ENCODE results near the gene PPTC7. TPM values are rescaled to one million over a fixed set of nuclear protein-coding genes. Genes with fewer than 3 reads are reported as not detected.
"Not testable (repeated sequence)": the region's sequence is repeated elsewhere in the genome, so short reads cannot be mapped to it uniquely, and the experiment has no call there.

Gene PPTC7
- total RNA-seq, 1 donor: 15.9 TPM

DNA sequence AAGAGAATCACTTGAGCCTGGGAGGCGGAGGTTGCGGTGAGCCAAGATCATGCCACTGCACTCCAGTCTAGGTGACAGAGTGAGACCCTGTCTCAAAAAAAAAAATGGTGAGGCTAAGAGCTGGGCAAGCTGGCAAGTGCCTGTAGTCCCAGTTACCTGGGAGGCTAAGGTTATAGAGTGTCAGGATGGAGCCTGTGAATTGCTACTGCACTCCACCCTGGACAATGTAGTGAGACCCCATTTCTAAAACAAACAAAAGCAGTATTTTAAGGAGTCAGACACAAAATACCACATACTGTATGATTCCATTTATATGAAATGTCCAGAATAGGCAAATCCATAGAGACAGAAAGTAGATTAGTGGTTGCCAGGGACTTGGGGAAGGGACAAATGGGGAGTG, 4.0 kb upstream of the PPTC7 start:
- not testable (repeated sequence) for DNase-seq (ENCODE audit: low read depth in 2 of 3, low spot score in 2 of 3)

GRCh38 chr12:110585231-110585799, 2.2 kb upstream of the PPTC7 start:
- peak in 2 of 3 donors; percentile 63 to 74 for DNase-seq (ENCODE audit: low read depth in 2 of 3, low spot score in 2 of 3)

DNA sequence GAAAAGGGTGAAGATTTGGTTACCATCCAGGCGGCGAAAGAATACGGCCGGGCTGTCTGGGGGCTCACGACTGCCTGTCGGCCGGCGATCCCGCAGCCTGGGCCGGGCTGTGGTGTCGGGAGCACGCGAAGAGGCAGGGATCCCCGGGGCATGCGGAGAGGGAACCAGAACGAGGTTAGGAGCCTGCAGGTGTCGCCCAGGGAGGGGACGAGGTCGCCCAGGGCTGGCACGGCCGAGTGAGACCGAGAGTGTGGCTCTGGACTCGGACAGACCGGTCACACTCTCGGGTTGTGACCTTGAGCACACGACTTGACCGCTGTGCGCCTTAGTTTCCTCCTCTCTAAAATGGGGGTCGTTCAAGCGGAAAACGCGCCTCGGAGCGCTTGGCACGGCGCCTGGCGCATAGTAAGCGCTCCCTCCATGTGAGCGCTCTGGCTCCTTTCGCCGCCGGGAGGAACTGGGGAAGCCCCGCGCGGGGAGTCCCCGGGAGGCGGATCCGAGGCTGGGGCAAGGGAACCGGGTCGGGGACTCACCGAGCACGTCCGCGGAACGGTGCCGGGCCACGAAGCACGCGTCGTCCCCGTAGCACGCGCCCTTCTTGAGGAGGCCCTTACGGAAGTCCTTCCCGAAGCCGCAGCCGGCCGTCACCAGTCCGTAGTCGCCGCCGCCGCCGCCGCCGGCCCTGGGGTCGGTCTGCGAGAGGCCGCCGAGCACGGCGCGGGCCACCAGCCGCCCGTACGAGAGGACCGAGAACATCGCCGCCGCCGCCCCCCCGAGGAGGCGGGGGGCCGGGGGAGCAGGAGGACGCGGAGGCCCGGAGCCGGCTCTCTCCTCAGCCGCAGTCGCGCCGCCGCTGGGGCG, 612 bp downstream of the PPTC7 start:
- DNase-seq (ENCODE audit: low read depth in 2 of 3, low spot score in 2 of 3): peak; percentile 55 to 74 (median 68)

GRCh38 chr12:110581931-110582275, 1.2 kb downstream of the PPTC7 start:
- DNase-seq (ENCODE audit: low read depth in 2 of 3, low spot score in 2 of 3): no peak

- no peak for DNase-seq (ENCODE audit: low read depth in 2 of 3, low spot score in 2 of 3)
Observed at GRCh38 chr12:110579535-110580253, 3.4 kb downstream of the PPTC7 start.

- DNase-seq (ENCODE audit: low read depth in 2 of 3, low spot score in 2 of 3): no peak
Observed at GRCh38 chr12:110578694-110579534, 4.2 kb downstream of the PPTC7 start.

DNA sequence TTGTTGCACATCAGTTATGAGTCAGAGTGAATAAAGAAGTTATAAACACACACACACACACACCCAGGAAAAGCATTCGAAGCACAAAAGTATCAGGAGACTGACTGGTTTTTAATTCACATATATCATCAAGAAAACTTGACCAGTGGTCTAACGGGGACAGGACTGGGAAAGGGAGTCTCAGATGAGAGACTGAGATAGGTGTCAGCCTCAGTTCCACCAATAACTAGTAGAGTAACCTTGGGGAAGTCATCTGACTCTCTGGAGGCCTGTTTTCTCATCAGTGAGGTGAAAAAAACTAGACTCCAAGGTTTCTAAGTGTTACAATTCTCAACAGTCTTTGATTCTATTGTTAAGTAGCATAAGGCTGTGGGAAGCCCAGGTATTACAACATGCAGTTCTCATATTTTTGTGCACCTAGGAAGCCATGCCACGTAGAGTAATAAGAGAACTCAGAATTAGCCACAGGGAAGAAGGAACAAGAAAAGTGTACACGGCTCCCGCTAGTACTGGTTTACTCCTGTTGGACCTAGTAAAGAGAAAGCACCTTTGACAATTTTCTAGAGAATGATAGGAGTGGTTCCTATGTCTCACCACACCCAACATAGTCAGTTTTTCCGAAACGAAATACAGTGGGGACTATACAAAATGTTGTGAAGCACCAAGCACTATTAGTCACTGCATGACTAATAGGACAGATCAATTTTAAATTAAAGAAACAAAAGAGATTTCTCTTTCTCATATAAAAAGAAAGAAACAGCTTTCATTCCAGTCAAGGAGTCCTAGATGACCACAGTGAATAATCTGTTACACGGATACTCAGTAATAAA, 5.0 kb downstream of the PPTC7 start:
- DNase-seq (ENCODE audit: low read depth in 2 of 3, low spot score in 2 of 3): no peak

GRCh38 chr12:110576504-110576903, 6.6 kb downstream of the PPTC7 start:
- DNase-seq (ENCODE audit: low read depth in 2 of 3, low spot score in 2 of 3): no peak

DNA sequence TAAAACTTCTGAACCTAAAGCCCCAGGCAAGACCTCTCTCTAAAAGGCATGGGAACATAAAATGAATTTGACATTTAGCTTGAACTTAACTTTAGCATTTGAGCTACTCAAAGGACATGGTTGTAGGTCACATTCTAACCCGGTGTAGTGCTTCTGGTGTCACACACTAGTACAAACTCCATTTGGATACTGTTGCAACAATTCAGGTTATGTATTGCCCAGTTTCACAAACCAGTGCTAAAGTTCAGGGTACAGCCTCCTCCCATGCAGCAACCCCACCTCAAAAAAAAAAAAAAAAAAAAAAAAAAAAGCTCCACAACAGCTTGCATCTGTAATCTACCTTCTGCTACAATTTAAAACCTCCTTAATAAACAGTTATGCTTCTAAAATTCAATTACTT, 7.8 kb downstream of the PPTC7 start:
- DNase-seq (ENCODE audit: low read depth in 2 of 3, low spot score in 2 of 3): no peak

DNA sequence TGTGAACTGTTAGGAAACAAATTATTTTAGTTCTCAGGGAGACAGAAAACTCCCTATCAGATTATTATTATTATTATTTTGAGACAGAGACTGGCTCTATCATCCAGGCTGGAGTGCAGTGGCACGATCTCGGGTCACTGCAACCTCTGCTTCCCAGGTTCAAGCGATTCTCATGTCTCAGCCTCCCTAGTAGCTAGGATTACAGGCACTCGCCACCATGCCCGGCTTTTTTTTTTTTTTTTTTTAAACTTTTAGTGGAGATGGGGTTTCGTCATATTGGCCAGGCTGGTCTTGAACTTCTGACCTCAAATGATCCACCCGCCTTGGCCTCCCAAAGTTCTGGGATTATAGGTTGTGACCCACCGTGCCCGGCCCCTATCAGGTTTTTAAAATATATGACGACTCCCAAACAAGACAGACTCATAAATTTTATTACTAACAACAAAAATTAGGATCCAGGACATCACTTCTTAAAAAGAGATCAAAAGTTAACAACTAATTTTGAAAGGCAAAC, 8.3 kb downstream of the PPTC7 start:
- DNase-seq (ENCODE audit: low read depth in 2 of 3, low spot score in 2 of 3): not testable (repeated sequence)

GRCh38 chr12:110574044-110574443, 9.1 kb downstream of the PPTC7 start:
- no peak for DNase-seq (ENCODE audit: low read depth in 2 of 3, low spot score in 2 of 3)

DNA sequence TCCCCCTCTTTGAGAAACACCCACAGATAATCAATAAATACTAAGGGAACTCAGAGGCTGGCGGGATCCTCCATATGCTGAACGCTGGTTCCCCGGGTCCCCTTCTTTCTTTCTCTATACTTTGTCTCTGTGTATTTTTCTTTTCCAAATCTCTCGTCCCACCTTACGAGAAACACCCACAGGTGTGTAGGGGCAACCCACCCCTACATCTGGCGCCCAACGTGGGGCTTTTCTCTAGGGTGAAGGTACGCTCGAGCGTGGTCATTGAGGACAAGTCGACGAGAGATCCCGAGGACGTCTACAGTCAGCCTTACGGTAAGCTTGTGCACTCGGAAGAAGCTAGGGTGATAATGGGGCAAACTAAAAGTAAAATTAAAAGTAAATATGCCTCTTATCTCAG, 12.3 kb downstream of the PPTC7 start:
- DNase-seq (ENCODE audit: low read depth in 2 of 3, low spot score in 2 of 3): not testable (repeated sequence)

GRCh38 chr12:110569838-110570237, 13.3 kb downstream of the PPTC7 start:
- DNase-seq (ENCODE audit: low read depth in 2 of 3, low spot score in 2 of 3): not testable (repeated sequence)

- no peak for DNase-seq (ENCODE audit: low read depth in 2 of 3, low spot score in 2 of 3)
Observed at GRCh38 chr12:110568752-110569151, 14.4 kb downstream of the PPTC7 start.

DNA sequence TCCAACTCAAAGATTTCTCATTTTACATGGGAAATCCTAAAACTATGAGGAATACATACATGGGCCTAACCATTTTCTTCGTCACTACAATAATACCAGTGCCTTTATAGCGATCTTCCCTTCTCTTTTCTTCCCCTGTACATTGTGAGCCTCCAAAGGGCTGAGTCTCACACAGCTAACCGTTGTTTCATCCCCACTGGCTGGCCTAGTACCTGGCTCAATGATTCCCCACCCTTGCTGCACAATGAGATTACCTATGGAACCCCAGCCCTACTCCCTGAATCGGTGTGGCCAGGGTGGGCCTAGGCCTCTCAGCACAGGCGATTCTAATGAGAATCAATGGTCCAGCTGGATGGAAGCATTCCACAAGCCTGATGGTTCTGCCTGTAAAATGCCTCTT, 16.1 kb downstream of the PPTC7 start:
- no peak for DNase-seq (ENCODE audit: low read depth in 2 of 3, low spot score in 2 of 3)

DNA sequence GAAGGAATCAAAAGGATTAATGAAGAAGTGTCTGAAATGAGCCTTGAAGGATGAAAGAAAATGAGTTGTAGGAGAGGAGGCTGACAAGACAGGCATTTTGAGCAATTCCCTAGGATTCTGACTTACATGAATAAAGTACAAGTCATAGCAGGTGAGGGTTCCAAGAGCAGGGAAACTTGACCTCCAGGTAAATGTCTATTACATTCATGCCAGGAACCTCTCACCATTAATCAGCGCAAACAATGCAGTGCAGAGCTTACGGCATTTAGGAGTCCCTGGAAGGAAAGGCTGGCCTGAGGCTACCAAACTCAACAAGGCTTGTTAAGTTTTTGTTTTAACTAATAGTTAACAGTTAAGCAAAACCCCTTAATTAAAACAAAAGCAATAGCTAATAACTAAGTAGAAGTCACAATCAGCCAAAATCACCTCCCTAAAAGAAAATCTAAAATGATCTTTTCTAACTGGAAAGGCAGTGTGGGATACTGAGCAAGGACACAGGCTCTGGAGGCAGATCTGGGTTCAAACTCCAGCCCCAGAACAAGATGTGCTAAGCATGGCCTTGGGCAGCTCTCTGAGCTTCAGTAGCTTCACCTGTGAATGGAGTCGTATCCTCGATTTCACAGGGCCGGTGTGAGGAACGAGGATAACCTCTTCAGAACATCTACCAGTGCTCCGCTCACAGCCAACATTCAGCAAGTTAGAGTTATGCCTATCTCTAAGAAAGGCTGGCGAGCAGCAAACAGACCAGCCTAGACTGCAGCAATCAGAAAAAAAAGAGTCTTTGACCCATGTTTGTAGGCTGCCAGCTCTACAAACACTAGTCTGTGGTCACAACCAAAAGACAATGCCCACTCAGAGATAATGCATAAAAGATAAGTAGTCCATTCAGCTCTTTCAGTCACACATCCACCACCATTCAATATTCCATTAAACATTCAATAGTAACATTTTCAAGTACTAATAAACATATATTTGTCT, 16.9 kb downstream of the PPTC7 start:
- DNase-seq (ENCODE audit: low read depth in 2 of 3, low spot score in 2 of 3): no peak

GRCh38 chr12:110564471-110564991, 18.6 kb downstream of the PPTC7 start:
- no peak for DNase-seq (ENCODE audit: low read depth in 2 of 3, low spot score in 2 of 3)

Measured in hematopoietic multipotent progenitor cell (in vitro differentiated cells).